Caco-2 (cell line): ENCODE data around the gene UBASH3B. TPM values are rescaled to one million over a fixed set of nuclear protein-coding genes. Genes with fewer than 3 reads are reported as not detected.

Experiments
- BruUV-seq: library from RNA; stranded (reverse); fragments of 400-500 nt; replicated peaks from 2 replicates; lab custom pipeline; 2021; lab: Mats Ljungman, UMichigan
- CTCF ChIA-PET: fragments of 300-600 bp; sonication (Branson Sonifier 250); formaldehyde crosslinking; loops from one replicate; lab custom pipeline; 2022; ENCODE audit warnings: antibody characterized with exemption; lab: Charles Lee
- POLR2A ChIA-PET: fragments of 300-600 bp; sonication (Branson Sonifier 250); formaldehyde crosslinking; loops from one replicate; lab custom pipeline; 2022; ENCODE audit warnings: antibody characterized with exemption; lab: Charles Lee
- DNase-seq, 2 experiments: peaks; one replicate each; pipeline versions ENCODE4 v3.0.0 to v3.0.0-alpha.2; 2020 to 2022
- H3K27me3 ChIP-seq: replicated peaks from 2 replicates; pipeline ENCODE4 v1.6.0; 2011; ENCODE audit warnings: low read length; ENCODE audit not compliant: control insufficient read depth, insufficient read depth
- H3K36me3 ChIP-seq: 2 replicates; pipeline ENCODE4 v1.5.1; 2011; ENCODE audit warnings: low read length; ENCODE audit not compliant: control insufficient read depth, insufficient read depth
- H3K4me1 ChIP-seq: fragments of 250-450 bp; sonication (Bioruptor Pico); 2 replicates; pipeline ENCODE4 v1.5.1; 2020; ENCODE audit warnings: mild to moderate bottlenecking
- H3K4me3 ChIP-seq: 2 replicates; pipeline ENCODE4 v1.5.1; 2011; ENCODE audit warnings: low read depth, mild to moderate bottlenecking, control low read depth, low read length
- H3K9me3 ChIP-seq: fragments of 250-450 bp; sonication (Bioruptor Pico); 2 replicates; pipeline ENCODE4 v1.5.1; 2020; ENCODE audit warnings: mild to moderate bottlenecking, moderate library complexity
- H3K27ac Mint-ChIP-seq: one replicate; pipeline ENCODE4 v1.8.0; 2022; ENCODE audit warnings: mixed read lengths; ENCODE audit not compliant: unreplicated experiment
- H3K27me3 Mint-ChIP-seq: one replicate; pipeline ENCODE4 v1.8.0; 2022; ENCODE audit warnings: mixed read lengths; ENCODE audit not compliant: insufficient read depth, unreplicated experiment
- H3K36me3 Mint-ChIP-seq: one replicate; pipeline ENCODE4 v1.8.0; 2022; ENCODE audit warnings: mild to moderate bottlenecking, mixed read lengths; ENCODE audit not compliant: insufficient read depth, unreplicated experiment
- H3K4me1 Mint-ChIP-seq: one replicate; pipeline ENCODE4 v1.8.0; 2022; ENCODE audit warnings: low read depth, mixed read lengths; ENCODE audit not compliant: unreplicated experiment
- H3K4me3 Mint-ChIP-seq: one replicate; pipeline ENCODE4 v1.8.0; 2022; ENCODE audit warnings: mild to moderate bottlenecking, moderate library complexity, mixed read lengths; ENCODE audit not compliant: unreplicated experiment
- H3K9me3 Mint-ChIP-seq: one replicate; pipeline ENCODE4 v1.8.0; 2022; ENCODE audit warnings: mixed read lengths; ENCODE audit not compliant: unreplicated experiment
- intact Hi-C: fragments of 100-400 bp; cut with micrococcal nuclease; formaldehyde crosslinking; loops from one replicate; pipeline ENCODE4 v1.10.0; 2022; ENCODE audit not compliant: unreplicated experiment
- total RNA-seq: library from RNA; stranded (reverse); gene quantifications from 2 replicates; pipeline ENCODE4 v1.2.3, GENCODE V29; 2022
- TF ChIP-seq, protein P1 (sequence below), 2 experiments: fragments of 200-600 bp in 1 of 2; IDR thresholded peaks; 1 replicate in 1 of 2; 2 replicates in 1 of 2; pipeline versions ENCODE4 v1.5.1 to v1.8.0; 2011 to 2022; ENCODE audit warnings: antibody characterized with exemption in 1 of 2, control low read depth in 1 of 2, inconsistent platforms in 1 of 2, low read depth in 1 of 2, low read length in 1 of 2, mild to moderate bottlenecking in 1 of 2, moderate library complexity in 1 of 2; ENCODE audit not compliant: insufficient read depth in 1 of 2, severe bottlenecking in 1 of 2, unreplicated experiment in 1 of 2

The UBASH3B gene
- total RNA-seq, 1 experiment from 2014 or later = 21.5 TPM

DNA sequence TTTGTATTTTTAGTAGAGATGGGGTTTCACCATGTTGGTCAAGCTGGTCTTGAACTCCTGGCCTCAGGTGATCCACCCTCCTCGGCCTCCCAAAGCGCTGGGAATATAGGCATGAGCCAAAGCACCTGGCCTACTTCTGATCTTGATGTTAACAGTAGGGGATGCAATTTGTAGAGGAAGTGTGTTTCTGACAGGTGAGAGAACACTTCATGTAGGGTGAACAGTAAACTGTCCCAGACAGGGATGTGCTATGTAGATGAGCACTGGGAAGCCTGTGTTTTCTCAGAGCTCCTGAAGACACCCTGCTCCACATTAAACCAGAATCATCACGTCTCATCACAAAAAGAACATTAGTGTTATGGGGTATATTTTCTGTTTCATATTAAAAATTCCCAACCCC, 45.1 kb downstream of the UBASH3B start:
- H3K36me3 ChIP-seq = no peaks in the 10 kb centered on the region
- H3K4me1 ChIP-seq = peaks cover 3% of the 10 kb centered on the region; the same call in 1 of the 2 replicates
- Mint-ChIP-seq H3K9me3 (no peaks in the 10 kb centered on the region), H3K4me3 (no peak overlapping the region), H3K27ac (no peak overlapping the region), H3K27me3 (no peaks in the 10 kb centered on the region), H3K36me3 (no peaks in the 10 kb centered on the region), H3K4me1 (no peaks in the 10 kb centered on the region)
- no TSS peak for BruUV-seq
- H3K27me3 ChIP-seq = no peaks in the 10 kb centered on the region
- ChIA-PET POLR2A (no interaction called here), CTCF (interaction anchor here (0.7 kb wide), 2 partner anchors 45 to 79 kb away, joined by 5 read pairs; no protein-coding TSS in a partner anchor)
- no peaks in the 10 kb centered on the region for H3K9me3 ChIP-seq
- no peak for DNase-seq
- intact Hi-C loops = no loop called here
- no peak overlapping the region for H3K4me3 ChIP-seq
- TF ChIP-seq, protein P1, sequence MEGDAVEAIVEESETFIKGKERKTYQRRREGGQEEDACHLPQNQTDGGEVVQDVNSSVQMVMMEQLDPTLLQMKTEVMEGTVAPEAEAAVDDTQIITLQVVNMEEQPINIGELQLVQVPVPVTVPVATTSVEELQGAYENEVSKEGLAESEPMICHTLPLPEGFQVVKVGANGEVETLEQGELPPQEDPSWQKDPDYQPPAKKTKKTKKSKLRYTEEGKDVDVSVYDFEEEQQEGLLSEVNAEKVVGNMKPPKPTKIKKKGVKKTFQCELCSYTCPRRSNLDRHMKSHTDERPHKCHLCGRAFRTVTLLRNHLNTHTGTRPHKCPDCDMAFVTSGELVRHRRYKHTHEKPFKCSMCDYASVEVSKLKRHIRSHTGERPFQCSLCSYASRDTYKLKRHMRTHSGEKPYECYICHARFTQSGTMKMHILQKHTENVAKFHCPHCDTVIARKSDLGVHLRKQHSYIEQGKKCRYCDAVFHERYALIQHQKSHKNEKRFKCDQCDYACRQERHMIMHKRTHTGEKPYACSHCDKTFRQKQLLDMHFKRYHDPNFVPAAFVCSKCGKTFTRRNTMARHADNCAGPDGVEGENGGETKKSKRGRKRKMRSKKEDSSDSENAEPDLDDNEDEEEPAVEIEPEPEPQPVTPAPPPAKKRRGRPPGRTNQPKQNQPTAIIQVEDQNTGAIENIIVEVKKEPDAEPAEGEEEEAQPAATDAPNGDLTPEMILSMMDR (IDR thresholded peaks at IDR 0.05; ENCODE audit: insufficient read depth in 1 of 2, low read depth in 1 of 2, low read length in 1 of 2, severe bottlenecking in 1 of 2, unreplicated experiment in 1 of 2) = no peak

DNA sequence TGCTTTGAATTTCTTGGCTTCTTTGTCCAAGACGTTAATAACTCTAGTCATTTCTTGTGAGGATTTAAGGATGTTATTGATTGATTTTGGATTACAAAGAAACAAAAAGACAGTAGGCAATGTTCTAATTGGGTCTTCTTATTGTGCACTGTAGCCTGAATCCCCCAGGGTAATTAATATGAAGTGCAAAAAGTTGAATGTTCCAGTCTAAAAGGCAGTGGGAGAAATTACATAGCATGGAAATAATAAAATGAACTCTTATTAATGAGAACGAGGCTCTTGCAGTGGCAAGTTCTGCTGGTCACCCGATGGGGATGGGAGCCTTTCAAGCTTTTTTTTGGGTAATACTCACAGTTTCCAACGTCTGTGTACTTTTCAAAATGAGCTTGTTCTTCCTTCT, 45.6 kb downstream of the UBASH3B start:
- Mint-ChIP-seq H3K4me3 (no peak overlapping the region), H3K27ac (no peak overlapping the region), H3K4me1 (peaks cover 2% of the 10 kb centered on the region), H3K36me3 (no peaks in the 10 kb centered on the region), H3K27me3 (no peaks in the 10 kb centered on the region), H3K9me3 (no peaks in the 10 kb centered on the region)
- Histone ChIP-seq H3K4me3 (no peak overlapping the region), H3K27me3 (no peaks in the 10 kb centered on the region), H3K9me3 (no peaks in the 10 kb centered on the region), H3K36me3 (no peaks in the 10 kb centered on the region), H3K4me1 (peaks cover 7% of the 10 kb centered on the region)
- intact Hi-C loops = no loop called here
- ChIA-PET POLR2A (no interaction called here), CTCF (no interaction called here)
- DNase-seq = no peak
- no TSS peak for BruUV-seq
- TF ChIP-seq, protein P1 (IDR thresholded peaks at IDR 0.05; ENCODE audit: insufficient read depth in 1 of 2, low read depth in 1 of 2, low read length in 1 of 2, severe bottlenecking in 1 of 2, unreplicated experiment in 1 of 2) = no peak

DNA sequence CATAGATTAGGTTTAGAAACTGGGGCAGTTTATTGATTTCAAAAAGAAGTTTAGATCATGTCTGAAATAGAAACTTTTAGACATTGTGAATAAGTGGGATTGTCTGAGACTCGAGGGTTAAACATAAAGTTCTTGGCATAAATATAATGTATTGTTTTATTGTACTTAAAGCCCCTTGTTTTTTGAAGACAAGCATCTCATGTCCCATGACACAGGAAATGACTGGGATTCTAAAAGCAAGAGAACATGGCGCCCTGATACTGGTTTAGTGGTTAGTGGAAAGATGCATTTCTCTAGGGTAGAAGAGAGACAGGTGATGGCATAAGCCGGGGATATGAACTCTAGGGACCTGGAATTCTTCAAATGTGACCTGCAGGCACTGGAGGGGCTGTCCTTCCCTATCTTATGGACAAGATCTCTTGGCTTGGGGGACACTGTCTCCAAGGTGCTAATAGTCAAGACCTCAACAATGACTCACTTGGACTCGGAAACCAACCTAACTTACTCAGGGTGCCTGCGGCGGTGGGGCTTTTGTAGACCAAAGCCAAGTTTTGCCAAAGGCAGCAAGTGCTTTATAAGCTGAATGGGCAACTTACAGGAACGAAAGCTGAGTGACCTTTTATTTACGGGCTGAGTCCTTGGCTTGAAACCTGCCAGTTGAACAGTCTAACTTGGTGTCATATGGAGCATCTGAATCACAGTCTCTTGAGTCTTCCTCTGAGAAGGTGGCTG, 48.2 kb downstream of the UBASH3B start:
- Histone ChIP-seq H3K36me3 (no peaks in the 10 kb centered on the region), H3K9me3 (no peaks in the 10 kb centered on the region), H3K4me3 (no peak overlapping the region), H3K4me1 (peaks cover 23% of the 10 kb centered on the region), H3K27me3 (no peaks in the 10 kb centered on the region)
- POLR2A ChIA-PET = no interaction called here
- Mint-ChIP-seq H3K27me3 (no peaks in the 10 kb centered on the region), H3K4me3 (no peak overlapping the region), H3K9me3 (no peaks in the 10 kb centered on the region), H3K27ac (peak overlapping the region; percentile 30), H3K4me1 (peaks cover 18% of the 10 kb centered on the region), H3K36me3 (peaks cover 5% of the 10 kb centered on the region)
- CTCF ChIA-PET = no interaction called here
- intact Hi-C loops = no loop called here
- no peak for DNase-seq
- no TSS peak for BruUV-seq
- TF ChIP-seq, protein P1 (IDR thresholded peaks at IDR 0.05; ENCODE audit: insufficient read depth in 1 of 2, low read depth in 1 of 2, low read length in 1 of 2, severe bottlenecking in 1 of 2, unreplicated experiment in 1 of 2) = no peak
